Neural progenitor cell (in vitro differentiated cells): ENCODE results near the gene ARNT2. TPM values are rescaled to one million over a fixed set of nuclear protein-coding genes. Genes with fewer than 3 reads are reported as not detected.

Experiments
- DNase-seq: peaks from one replicate; pipeline ENCODE4 v3.0.0-alpha.2; 2016; ENCODE audit warnings: low spot score
- H2AFZ ChIP-seq: fragments of 200-600 bp; sonication (generic); replicated peaks from 2 replicates; pipeline ENCODE4 v1.6.1; 2016; ENCODE audit warnings: antibody characterized with exemption
- H3F3A ChIP-seq: fragments of 200-600 bp; sonication (generic); 2 replicates; pipeline ENCODE4 v1.6.1; 2016; ENCODE audit warnings: antibody characterized with exemption, low read depth
- H3K27ac ChIP-seq: fragments of 200-600 bp; sonication (generic); 2 replicates; pipeline ENCODE4 v1.5.1; 2016; ENCODE audit warnings: mild to moderate bottlenecking
- H3K27me3 ChIP-seq: fragments of 200-600 bp; sonication (generic); 2 replicates; pipeline ENCODE4 v1.6.1; 2016; ENCODE audit warnings: mild to moderate bottlenecking, moderate library complexity
- H3K36me3 ChIP-seq: fragments of 200-600 bp; sonication (generic); 2 replicates; pipeline ENCODE4 v1.5.1; 2016
- H3K4me1 ChIP-seq: fragments of 200-600 bp; sonication (generic); 2 replicates; pipeline ENCODE4 v1.6.1; 2016; ENCODE audit warnings: mixed run types
- H3K4me2 ChIP-seq: fragments of 200-600 bp; sonication (generic); 2 replicates; pipeline ENCODE4 v1.6.1; 2016
- H3K4me3 ChIP-seq: fragments of 200-600 bp; sonication (generic); 2 replicates; pipeline ENCODE4 v1.5.1; 2016
- H3K79me2 ChIP-seq: fragments of 200-600 bp; sonication (generic); 2 replicates; pipeline ENCODE4 v1.6.1; 2016; ENCODE audit warnings: low read depth
- H3K9ac ChIP-seq: fragments of 200-600 bp; sonication (generic); 2 replicates; pipeline ENCODE4 v1.6.1; 2016
- H3K9me3 ChIP-seq: fragments of 200-600 bp; sonication (generic); 2 replicates; pipeline ENCODE4 v1.5.1; 2016; ENCODE audit warnings: low read depth
- H4K20me1 ChIP-seq: fragments of 200-600 bp; sonication (generic); 2 replicates; pipeline ENCODE4 v1.6.1; 2016; ENCODE audit warnings: low read depth
- H3K27ac Mint-ChIP-seq: 3 replicates; pipeline ENCODE4 v1.8.0; 2021; ENCODE audit warnings: mixed read lengths
- H3K27me3 Mint-ChIP-seq: 2 replicates; pipeline ENCODE4 v1.8.0; 2022; ENCODE audit warnings: low read depth, mild to moderate bottlenecking, inconsistent platforms, moderate library complexity, mixed read lengths; ENCODE audit not compliant: insufficient read depth
- H3K36me3 Mint-ChIP-seq: 3 replicates; pipeline ENCODE4 v1.8.0; 2021; ENCODE audit warnings: mixed read lengths
- H3K4me1 Mint-ChIP-seq: 3 replicates; pipeline ENCODE4 v1.8.0; 2021; ENCODE audit warnings: mixed read lengths
- H3K4me3 Mint-ChIP-seq: 3 replicates; pipeline ENCODE4 v1.8.0; 2021; ENCODE audit warnings: mild to moderate bottlenecking, moderate library complexity, mixed read lengths
- H3K9me3 Mint-ChIP-seq: 3 replicates; pipeline ENCODE4 v1.8.0; 2020; ENCODE audit warnings: mixed read lengths
- EZH2 ChIP-seq: fragments of 200-600 bp; sonication (generic); IDR thresholded peaks from 2 replicates; pipeline ENCODE4 v1.6.1; 2017; ENCODE audit warnings: antibody characterized with exemption, mild to moderate bottlenecking, moderate library complexity
- EZH2phosphoT487 ChIP-seq: fragments of 200-600 bp; sonication (generic); IDR thresholded peaks from 2 replicates; pipeline ENCODE4 v1.6.1; 2017; ENCODE audit warnings: antibody characterized with exemption
- total RNA-seq: library from RNA; depleted of rRNA; stranded (reverse); fragments of >200 nt; gene quantifications from 2 replicates; pipeline ENCODE4 v1.2.3, GENCODE V29; 2015; ENCODE audit warnings: low replicate concordance
- TF ChIP-seq, protein P1 (sequence below): fragments of 200-600 bp; sonication (generic); IDR thresholded peaks from 2 replicates; pipeline ENCODE4 v1.5.1; 2017; ENCODE audit warnings: antibody characterized with exemption, mild to moderate bottlenecking

Gene ARNT2
- total RNA-seq, 1 donor from 2014 or later = 15.7 TPM

- H3K27ac ChIP-seq = no peak overlapping the region
- no peak overlapping the region for H3K9ac ChIP-seq
These were observed 163.6 kb downstream of the ARNT2 start for GRCh38 chr15:80567721-80568157.

GRCh38 chr15:80568298-80568697 is 164.1 kb downstream of the ARNT2 start:
- Histone ChIP-seq H3K79me2 (no peaks in the 10 kb centered on the region), H3K4me1 (peaks cover 7% of the 10 kb centered on the region), H4K20me1 (no peaks in the 10 kb centered on the region), H3F3A (no peaks in the 10 kb centered on the region), H3K9ac (no peak overlapping the region), H3K36me3 (no peaks in the 10 kb centered on the region), H3K4me3 (no peak overlapping the region), H3K27me3 (no peaks in the 10 kb centered on the region), H3K27ac (no peak overlapping the region), H3K9me3 (no peaks in the 10 kb centered on the region), H2AFZ (no peak overlapping the region), H3K4me2 (no peak overlapping the region)
- Mint-ChIP-seq H3K27ac (peak overlapping the region; percentile 87), H3K4me1 (peaks cover 9% of the 10 kb centered on the region), H3K9me3 (no peaks in the 10 kb centered on the region), H3K27me3 (peaks cover 2% of the 10 kb centered on the region), H3K4me3 (no peak overlapping the region), H3K36me3 (peaks cover 27% of the 10 kb centered on the region)
- no peak for DNase-seq
- TF ChIP-seq, protein P1, sequence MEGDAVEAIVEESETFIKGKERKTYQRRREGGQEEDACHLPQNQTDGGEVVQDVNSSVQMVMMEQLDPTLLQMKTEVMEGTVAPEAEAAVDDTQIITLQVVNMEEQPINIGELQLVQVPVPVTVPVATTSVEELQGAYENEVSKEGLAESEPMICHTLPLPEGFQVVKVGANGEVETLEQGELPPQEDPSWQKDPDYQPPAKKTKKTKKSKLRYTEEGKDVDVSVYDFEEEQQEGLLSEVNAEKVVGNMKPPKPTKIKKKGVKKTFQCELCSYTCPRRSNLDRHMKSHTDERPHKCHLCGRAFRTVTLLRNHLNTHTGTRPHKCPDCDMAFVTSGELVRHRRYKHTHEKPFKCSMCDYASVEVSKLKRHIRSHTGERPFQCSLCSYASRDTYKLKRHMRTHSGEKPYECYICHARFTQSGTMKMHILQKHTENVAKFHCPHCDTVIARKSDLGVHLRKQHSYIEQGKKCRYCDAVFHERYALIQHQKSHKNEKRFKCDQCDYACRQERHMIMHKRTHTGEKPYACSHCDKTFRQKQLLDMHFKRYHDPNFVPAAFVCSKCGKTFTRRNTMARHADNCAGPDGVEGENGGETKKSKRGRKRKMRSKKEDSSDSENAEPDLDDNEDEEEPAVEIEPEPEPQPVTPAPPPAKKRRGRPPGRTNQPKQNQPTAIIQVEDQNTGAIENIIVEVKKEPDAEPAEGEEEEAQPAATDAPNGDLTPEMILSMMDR = no peak
- TF ChIP-seq EZH2phosphoT487 (no peak), EZH2 (no peak)

More at GRCh38 chr15:80567721-80568157, 163.6 kb downstream of the ARNT2 start:
- Histone ChIP-seq H2AFZ (no peak overlapping the region), H3K79me2 (no peaks in the 10 kb centered on the region), H3K36me3 (no peaks in the 10 kb centered on the region), H3K4me3 (no peak overlapping the region), H3K4me2 (no peak overlapping the region), H3K9me3 (no peaks in the 10 kb centered on the region), H4K20me1 (no peaks in the 10 kb centered on the region), H3K27me3 (no peaks in the 10 kb centered on the region), H3F3A (no peaks in the 10 kb centered on the region), H3K4me1 (peaks cover 7% of the 10 kb centered on the region)
- Mint-ChIP-seq H3K4me1 (peaks cover 9% of the 10 kb centered on the region), H3K4me3 (no peak overlapping the region), H3K9me3 (no peaks in the 10 kb centered on the region), H3K36me3 (peaks cover 25% of the 10 kb centered on the region), H3K27me3 (peaks cover 2% of the 10 kb centered on the region), H3K27ac (peak overlapping the region; percentile 87)
- peak; percentile 83 for DNase-seq
- TF ChIP-seq EZH2 = no peak
- TF ChIP-seq, protein P1 = peak; percentile 80
- no peak for TF ChIP-seq EZH2phosphoT487

DNA sequence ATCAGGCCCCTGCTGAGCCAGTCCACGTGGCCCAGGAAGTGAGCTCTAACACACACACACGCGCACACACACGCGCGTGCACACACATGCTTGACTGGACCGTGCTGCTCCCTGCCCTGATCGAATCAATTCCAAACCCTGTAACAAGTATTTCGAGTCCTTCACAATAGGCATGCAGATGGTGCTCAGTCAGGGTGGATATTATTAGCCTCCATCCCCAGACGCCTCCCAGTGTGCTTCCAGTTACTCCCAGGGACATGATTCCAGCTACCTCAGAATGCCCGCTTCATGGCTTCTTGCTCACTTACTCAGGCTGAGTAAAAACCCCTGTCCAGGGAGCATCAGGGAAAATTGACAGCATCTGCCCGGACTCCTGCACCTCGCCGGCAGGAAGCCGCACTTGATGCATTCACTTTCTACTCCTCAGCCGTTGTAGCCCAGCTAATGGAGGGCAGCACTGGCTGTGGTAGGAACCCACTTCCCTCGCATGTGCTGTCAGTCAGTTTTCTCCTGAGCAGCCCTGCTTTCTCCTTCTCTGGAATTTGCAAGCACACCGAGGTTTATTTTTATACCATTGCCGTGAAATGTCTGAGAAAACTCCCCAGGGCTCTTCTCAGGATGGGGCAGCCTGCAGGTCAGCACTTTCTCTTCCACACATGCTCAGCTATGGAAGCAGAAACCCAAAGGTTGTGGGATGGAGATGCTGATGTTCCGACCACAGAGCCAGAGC is 164.9 kb downstream of the ARNT2 start:
- H3K4me3 Mint-ChIP-seq = no peak overlapping the region
- peaks cover 2% of the 10 kb centered on the region for H3K27me3 Mint-ChIP-seq
- H3K36me3 ChIP-seq = no peaks in the 10 kb centered on the region
- H3K79me2 ChIP-seq = no peaks in the 10 kb centered on the region
- H3K4me2 ChIP-seq = no peak overlapping the region
- H3K4me1 Mint-ChIP-seq = peaks cover 9% of the 10 kb centered on the region
- H3K27ac ChIP-seq = no peak overlapping the region
- H3K27me3 ChIP-seq = no peaks in the 10 kb centered on the region
- H3K9me3 ChIP-seq = no peaks in the 10 kb centered on the region
- peaks cover 7% of the 10 kb centered on the region for H3K4me1 ChIP-seq
- H3F3A ChIP-seq = no peaks in the 10 kb centered on the region
- H2AFZ ChIP-seq = no peak overlapping the region
- H3K36me3 Mint-ChIP-seq = peaks cover 24% of the 10 kb centered on the region
- no peak overlapping the region for H3K4me3 ChIP-seq
- TF ChIP-seq EZH2 (no peak), EZH2phosphoT487 (no peak)
- TF ChIP-seq, protein P1 = no peak
- H4K20me1 ChIP-seq = no peaks in the 10 kb centered on the region
- no peak overlapping the region for H3K27ac Mint-ChIP-seq
- no peak overlapping the region for H3K9ac ChIP-seq
- no peaks in the 10 kb centered on the region for H3K9me3 Mint-ChIP-seq
- no peak for DNase-seq
